ENCODE measurements around the gene MSRB1. TPM values are rescaled to one million over a fixed set of nuclear protein-coding genes. Genes with fewer than 3 reads are reported as not detected.

The MSRB1 gene
- total and polyA plus RNA-seq, 2 of the 13 experiments (the other 11 are each of a cell fraction or from before 2014, with no cell fraction given): 32.1 to 75.4 TPM

GRCh38 chr16:1942810-1943726 lies at the start of gene MSRB1 (continued):
- TF ChIP-seq ZNF773 (CRISPR knock-in tag; IDR thresholded peaks at IDR 0.05; ENCODE audit: borderline replicate concordance) (no peak), ZSCAN5A (CRISPR knock-in tag; IDR thresholded peaks at IDR 0.05; ENCODE audit: borderline replicate concordance) (no peak; the same call in 1 of the 2 replicates), FIP1L1 (IDR thresholded peaks at IDR 0.05; ENCODE audit: borderline replicate concordance, insufficient read depth, low read depth, low read length) (no peak), FOXA1 (IDR thresholded peaks at IDR 0.05) (no peak), FOXA1 (CRISPR knock-in tag; IDR thresholded peaks at IDR 0.05) (no peak), RERE (CRISPR knock-in tag; IDR thresholded peaks at IDR 0.05; ENCODE audit: low read depth) (no peak), THYN1 (CRISPR knock-in tag; IDR thresholded peaks at IDR 0.05; ENCODE audit: borderline replicate concordance, low read depth) (no peak), ZNF24 (IDR thresholded peaks at IDR 0.05) (no peak), ATAD3A (CRISPR knock-in tag; IDR thresholded peaks at IDR 0.05) (no peak), SOX13 (IDR thresholded peaks at IDR 0.05) (0 out of 2 replicates have a peak, but pooled peaks have one; percentile 15), SOX13 (CRISPR knock-in tag; conservative IDR thresholded peaks at IDR 0.05 in 1 of 2, IDR thresholded peaks at IDR 0.05 in 1 of 2) (no peak), RORA (CRISPR knock-in tag; IDR thresholded peaks at IDR 0.05) (no peak), PAWR (CRISPR knock-in tag; IDR thresholded peaks at IDR 0.05; ENCODE audit: borderline replicate concordance) (no peak), REXO4 (CRISPR knock-in tag; IDR thresholded peaks at IDR 0.05; ENCODE audit: borderline replicate concordance) (0 out of 2 replicates have a peak, but pooled peaks have one; percentile 70), RNF219 (CRISPR knock-in tag; IDR thresholded peaks at IDR 0.05) (no peak), RXRA (CRISPR knock-in tag; IDR thresholded peaks at IDR 0.05) (no peak), CC2D1A (CRISPR knock-in tag; IDR thresholded peaks at IDR 0.05) (no peak)

Data from HepG2 (cell line).